Hematopoietic multipotent progenitor cell treated with erythropoietin and hydrocortisone succinate and interleukin-3 and kit ligand, for 17 days (in vitro differentiated cells): ENCODE data around the gene TRIM7.
A peak's percentile ranks its signal among the peaks of the same experiment; 100 is the strongest.

Source experiments
- DNase-seq: peaks from one replicate; pipeline ENCODE4 v3.0.0-alpha.2; 2015; ENCODE audit warnings: low spot score

The TRIM7 gene

DNA sequence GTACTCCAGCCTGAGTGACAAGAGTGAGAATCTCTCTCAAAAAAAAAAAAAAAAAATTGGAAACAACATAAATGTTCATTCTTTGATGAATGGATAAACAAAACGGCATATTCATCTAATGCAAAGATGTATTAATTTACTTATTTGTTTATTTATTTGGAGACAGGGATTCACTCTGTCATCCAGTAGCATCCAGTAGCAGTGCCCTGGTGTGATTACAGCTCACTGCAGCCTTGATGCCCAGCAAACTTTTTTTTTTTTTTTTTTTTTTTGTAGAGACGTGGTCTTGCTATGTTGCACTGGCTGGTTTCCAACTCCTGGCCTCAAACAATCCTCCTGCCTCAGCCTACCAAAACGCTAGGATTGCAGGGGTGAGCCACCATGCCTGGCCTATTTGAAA, 33.2 kb downstream of the TRIM7 start:
- DNase-seq, result no peak

DNA sequence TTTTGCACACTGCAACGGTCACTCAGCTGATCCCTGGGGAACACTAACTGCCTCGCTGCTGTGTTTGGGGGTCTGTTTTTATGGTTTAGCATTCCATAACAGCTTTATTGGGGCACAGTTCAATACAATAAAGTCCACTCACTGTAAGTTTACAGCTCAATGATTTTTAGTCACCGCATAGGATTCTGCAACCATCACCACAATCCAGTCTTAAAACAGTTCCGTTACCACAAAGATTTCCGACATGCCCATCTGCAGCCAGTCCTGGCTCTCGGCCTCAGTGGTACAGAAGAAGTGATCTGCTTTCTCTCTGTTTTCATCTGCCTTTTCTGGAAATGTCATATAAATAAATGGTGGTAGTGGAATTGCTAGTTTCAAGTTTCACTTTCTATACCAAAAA, 34.0 kb downstream of the TRIM7 start:
- DNase-seq, result no peak

DNA sequence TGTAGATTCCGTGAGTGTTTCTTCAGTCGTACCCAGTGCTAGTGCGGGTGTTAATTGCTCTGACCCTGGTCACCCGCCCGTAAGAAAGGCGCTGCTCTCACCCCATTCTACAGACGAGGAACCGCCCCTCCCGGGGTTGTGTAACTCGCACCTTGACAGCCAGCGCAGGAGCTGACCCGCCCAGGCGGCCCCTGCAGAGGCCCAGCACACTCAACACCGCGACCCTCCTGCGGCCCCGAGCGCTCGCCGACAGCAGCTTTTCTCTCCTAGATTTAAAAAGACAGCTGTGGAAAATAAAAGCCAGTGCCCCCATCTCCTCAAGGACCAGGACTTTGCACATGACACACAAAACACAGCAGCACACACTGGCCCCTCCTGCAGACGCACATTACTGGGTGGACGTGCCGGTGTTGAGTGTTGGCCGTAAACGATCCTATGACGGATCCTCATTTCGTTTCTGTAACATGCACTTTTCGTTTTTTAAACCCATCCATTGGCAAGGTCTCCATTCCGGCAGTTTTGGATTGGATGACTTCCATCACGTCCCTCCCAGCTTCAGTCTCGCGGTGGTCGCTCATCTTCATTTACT, 34.7 kb downstream of the TRIM7 start:
- DNase-seq, result no peak

DNA sequence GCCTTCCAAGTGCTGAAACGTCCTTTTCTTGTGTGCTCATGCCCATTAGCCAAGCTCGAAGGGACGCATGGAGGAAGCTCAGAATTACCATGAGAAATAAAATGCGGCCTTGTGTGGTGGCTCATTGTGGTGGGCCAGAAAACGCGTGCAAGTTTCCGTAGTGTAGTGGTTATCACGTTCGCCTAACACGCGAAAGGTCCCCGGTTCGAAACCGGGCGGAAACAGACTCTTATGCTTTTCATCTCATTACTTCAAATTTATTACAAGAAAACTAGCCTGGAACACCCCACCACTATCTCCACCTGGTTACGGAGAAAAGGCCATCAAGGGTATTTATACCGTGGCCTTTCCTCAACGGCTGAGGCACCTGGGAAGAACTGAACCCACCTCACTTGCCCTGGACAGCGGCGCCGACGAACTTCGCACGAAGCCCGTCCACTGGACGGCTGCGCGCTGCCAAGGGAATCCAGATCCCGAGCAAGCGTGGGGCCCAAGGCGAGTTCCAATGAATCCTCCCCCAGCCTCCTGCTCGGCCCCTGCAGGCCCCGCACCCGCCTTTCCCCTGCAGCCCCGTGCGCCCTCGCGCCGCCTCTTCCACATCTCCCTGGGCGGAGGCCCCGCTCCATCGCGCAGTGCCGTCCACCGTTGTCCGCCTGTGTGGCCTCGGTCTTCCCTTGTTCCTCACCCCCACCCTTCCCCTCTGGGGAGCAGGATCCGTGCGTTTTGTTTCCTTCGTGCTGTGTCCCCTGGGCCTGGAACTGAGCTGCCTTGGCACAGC, 35.3 kb downstream of the TRIM7 start:
- peak; percentile 36 for DNase-seq

DNA sequence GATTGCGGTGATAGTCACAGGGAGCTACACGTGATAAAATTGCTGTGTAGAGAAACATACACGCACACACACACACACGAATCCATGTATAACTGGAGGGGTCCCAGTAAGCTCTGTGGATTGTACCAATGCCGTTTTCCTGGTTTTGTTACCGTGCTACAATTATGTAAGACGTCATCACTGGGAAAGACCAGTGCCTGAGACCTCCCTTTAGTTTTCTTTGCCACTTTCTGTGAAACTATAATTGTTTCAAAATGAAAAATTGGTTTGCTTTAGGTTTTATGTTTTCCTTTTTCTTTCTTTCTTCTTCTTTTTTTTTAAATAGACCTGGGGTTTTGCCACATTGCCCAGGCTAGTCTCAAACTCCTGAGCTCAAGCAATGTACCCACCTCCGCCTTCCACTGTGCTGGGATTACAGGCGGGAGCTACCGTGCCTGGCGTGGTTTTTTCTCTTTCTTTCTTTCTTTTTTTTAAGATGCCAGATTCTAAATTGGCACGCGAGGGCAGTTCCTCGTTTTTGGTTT, 36.3 kb downstream of the TRIM7 start:
- no peak for DNase-seq

DNA sequence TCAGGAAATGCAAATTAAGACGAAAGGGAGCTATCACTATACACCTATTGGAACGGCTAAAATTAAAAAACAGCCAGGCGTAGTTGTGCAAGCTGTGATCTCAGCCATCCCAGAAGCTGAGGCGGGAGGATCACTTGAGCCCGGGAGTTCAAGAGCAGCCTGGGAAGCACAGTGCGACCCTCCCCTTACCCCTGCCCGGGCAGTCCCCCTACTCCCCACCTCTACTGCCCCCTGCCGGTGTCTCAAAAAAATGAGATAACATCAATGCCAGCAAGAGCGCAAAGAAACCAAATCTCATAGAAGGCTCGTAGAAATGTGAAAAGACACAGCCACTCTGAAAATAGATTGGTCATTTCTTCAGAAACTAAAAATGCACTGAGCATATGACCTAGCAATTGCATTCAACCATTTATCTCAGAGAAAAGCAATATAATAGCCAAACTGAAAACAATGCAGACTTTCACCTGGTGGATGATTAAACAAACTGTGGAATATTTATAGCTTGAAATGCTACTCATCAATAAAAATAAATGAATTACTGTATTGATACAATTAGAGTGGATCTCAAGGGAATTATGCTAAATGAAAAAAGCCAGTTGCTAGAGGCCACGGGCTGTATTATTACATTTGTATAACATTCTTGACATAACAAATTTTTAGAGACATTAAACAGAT, 37.0 kb downstream of the TRIM7 start:
- peak; percentile 61 for DNase-seq

DNA sequence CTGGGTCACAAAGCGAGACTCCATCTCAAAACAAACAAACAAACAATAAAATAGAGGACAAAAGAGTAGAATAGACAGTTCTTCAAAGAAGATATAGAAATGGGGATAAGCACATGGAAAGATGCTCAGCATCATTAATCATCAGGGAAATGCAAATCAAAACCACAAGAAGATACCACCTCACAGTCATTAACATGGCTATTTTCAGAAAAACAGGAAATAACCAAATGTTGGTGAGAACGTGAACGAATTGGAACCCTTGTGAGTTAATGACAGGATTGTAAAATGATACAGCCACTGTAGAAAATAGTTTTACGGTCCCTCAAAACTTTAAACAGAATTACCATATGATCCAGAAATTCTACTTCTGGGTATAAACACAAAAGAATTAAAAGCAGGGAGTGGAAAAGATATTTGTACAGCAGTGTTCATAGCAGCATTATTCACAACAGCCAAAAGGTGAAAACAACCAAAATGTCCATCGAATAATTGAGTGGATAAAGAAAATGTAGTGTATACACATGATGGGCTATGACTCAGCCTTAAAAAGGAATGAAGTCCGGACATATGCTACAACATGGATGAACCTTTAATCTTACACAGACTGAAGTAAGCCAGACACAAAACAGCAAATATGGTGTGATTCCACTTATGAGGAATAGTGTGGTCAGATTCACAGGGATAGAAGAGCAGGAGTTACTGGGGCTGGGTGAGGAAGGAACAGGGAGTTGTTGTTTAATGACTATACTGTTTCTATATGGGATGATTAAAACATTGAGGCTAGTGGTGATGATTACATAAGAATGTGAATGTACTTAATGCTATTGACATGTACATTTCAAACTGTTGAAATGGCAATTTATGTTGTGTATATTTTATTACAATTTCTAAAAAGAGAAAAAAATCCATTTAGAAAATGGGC, 37.9 kb downstream of the TRIM7 start:
- DNase-seq, result no peak

DNA sequence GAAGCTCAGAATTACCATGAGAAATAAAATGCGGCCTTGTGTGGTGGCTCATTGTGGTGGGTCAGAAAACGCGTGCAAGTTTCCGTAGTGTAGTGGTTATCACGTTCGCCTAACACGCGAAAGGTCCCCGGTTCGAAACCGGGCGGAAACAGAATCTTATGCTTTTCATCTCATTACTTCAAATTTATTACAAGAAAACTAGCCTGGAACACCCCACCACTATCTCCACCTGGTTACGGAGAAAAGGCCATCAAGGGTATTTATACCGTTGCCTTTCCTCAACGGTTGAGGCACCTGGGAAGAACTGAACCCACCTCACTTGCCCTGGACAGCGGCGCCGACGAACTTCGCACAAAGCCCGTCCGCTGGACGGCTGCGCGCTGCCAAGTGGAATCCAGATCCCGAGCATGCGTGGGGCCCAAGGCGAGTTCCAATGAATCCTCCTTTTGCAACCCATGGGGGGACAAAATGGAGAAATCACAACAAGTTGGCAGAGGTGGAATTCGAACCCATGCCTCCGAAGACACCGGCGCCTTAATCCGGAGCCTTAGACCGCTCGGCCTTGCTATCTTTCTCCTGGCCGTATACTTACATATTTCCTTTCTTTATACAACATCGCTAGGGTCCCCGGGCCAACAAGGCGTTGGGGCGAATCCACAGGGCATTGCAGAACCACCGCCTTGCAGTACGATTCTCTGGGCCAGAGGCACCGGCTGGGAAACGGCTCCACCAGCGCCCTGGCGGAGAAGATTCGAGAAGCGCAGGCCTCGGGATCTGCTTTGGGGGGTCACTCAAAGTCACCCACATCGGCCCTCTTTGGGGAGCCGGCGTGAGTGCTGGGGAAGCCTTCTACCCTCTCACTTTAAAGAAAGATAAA, 40.7 kb downstream of the TRIM7 start:
- no peak for DNase-seq

DNA sequence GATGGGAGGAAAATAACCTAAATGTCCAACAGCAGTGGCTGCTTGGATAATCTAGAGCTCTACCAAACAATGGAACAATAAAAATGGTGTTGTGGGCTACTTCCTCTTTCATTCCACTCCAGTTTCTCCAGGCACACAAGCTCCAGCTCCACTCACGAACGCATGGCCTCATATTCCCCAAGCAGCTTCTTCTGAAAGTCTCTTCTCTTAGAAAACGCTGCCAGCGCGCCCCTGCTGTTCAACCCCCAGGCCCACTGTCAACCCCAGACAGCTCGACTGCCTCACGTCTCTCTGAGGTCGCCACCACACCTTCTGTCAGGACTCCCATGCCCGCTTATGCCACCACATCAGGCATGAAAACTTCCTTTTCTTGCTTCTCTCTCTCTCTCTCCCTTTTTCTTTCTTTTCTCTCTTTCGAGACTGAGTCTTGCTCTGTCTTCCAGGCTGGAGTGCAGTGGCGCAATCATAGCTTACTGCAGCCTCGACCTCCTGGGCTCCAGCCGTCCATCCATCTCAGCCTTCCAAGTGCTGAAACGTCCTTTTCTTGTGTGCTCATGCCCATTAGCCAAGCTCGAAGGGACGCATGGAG, 41.4 kb downstream of the TRIM7 start:
- DNase-seq, result no peak

DNA sequence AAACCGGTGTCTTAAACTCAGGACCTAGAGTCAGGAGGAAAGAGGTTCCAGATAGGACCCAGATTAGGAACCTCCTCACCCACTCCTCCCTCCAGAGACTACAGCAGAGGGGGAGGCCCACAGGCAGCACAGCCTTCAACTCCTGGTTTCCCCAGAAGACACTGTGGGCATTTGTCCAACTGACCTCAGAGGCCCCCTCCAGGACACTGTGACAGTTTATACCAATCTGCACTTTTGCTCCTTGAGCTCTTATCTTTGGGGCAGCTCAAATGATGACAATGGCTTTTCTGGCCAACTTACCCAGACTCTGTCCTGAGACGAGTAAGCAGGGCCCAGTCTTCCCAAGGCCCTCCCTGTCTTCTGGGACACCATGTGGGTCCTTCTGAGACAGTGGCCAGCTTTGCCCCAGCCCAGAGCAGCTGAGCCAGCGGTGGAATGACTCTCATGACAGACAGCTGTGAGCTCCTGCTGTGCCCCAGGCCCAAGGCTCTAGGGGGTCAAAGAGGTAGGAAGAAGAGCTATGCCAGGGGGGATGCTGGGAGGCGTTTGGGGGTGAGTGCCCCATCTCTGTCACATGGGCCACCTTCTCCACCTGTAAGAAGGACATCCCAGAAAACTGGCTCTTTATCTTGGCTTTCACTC, 43.3 kb downstream of the TRIM7 start:
- DNase-seq, result no peak

DNA sequence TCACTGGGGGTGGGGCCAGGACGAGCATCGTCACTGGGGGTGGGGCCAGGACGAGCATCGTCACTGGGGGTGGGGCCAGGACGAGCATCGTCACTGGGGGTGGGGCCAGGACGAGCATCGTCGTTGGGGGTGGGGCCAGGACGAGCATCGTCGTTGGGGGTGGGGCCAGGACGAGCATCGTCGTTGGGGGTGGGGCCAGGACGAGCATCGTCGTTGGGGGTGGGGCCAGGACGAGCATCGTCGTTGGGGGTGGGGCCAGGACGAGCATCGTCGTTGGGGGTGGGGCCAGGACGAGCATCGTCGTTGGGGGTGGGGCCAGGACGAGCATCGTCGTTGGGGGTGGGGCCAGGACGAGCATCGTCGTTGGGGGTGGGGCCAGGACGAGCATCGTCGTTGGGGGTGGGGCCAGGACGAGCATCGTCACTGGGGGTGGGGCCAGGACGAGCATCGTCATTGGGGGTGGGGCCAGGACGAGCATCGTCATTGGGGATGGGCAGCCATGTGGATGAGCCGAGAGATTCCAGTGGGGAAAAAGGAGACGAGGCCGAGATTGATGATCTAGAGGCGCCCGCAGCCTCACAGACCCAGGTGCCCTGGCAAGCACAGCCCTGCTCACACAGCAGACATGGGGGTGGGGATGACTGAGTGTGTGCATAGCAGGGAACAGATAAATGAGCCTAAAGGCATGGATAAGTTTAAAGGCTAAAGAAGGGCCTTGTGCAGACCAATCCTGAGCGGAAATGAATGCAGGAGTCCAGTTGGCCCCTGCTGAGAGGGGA, 44.1 kb downstream of the TRIM7 start:
- DNase-seq, result peak; percentile 83

DNA sequence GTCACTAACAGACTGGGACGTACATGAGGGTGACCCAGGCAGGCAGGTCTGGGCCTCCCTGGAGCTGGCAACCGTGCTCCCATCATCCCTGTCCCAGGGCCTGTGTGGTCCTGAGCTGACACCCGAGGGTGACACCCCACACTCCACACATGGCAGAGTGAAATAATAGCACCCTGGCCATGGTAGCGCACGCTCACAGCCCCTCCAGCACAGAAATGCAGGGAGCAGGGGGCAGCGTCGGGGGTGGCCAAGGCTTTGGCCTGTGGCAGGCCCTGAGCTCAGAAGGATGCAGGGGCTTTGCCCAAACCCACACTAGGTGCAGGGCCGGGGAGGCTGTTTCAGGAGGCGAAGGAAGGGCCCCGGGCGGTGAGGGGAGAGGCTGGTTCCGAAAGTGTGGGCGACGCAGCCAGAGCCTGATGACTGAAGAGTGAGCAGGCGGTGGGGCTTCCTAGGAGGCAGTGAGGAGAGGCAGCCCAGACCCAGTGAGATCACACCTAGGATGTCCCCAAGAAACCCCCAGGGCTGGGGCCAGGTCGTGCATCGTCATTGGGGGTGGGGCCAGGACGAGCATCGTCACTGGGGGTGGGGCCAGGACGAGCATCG, 44.7 kb downstream of the TRIM7 start:
- peak; percentile 85 for DNase-seq

DNA sequence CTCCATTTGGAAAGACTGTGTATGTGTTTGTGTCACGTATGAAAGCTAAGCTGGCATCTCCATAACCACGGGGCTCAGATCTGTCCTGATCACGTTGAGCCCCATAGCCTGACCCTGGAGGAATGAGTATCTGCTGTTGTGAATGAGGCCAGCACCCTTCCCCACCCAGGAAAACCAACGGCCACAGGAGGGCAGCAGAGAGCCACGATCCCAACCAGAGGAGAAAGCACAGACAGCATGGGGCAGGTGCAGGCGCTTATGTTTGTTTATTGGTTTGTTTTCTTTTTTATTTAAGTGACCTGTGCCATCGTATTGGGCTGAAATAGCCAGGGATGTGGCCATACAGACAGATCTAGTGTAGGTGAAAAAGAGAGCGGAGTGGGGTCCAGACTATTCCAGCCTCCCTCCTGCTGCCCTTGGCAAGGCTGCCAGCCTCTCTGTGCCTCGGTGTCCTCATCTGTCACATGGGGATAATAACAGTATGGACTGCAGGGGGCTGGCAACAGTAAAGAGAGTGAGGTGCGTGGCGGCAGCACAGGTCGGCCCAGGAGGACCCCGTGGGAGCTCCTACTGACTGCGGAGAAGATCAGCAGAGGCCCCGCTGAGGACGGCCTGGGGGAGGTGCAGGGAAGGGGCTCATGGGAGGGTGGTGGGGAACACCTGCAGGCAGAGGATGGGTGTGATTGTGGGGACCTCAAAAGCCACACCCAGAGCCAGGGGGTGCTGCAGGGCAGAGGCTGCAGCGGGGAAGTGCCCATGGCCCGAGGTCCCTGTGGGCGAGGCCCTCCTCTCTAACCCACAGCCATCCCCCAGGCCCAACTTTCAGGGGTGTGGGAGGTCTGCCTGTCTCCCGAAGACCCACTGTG, 45.5 kb downstream of the TRIM7 start:
- DNase-seq, result peak; percentile 95

DNA sequence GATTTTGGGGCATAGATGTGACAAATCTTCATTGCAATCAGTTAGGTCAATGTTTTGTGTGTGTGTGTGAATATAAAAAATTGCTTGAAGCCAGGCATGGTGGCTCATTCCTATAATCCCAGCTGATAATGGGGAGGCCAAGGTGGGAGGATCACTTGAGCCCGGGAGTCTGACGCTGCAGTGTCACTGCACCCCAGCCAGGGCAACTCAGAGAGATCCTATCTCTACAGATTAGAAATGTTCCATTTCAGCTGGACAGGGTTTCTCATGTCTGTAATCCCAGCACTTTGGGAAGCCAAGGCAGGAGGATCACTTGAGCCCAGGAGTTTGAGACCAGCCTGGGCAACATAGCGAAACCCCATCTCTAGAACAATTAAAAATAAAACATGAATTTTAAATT, 46.1 kb downstream of the TRIM7 start:
- DNase-seq, result no peak

DNA sequence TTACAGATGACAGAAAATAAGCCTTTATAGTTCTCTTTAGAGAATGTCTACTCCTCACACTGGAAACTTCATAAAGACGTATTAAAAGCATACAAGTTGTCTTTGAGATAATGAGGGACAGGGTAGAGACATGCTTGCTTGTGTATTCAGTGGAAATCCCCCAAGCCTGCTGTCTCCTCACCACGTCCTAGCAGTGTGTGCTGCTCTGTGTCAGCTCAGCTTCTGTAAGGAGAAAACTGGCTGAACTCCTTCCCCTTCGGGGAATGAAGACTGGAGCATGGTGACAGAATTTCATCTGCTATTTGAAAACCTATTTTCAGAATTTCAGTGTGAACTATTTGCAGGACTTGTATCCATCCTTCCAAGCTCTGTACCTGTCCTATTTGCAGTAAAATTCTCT, 48.2 kb downstream of the TRIM7 start:
- no peak for DNase-seq

DNA sequence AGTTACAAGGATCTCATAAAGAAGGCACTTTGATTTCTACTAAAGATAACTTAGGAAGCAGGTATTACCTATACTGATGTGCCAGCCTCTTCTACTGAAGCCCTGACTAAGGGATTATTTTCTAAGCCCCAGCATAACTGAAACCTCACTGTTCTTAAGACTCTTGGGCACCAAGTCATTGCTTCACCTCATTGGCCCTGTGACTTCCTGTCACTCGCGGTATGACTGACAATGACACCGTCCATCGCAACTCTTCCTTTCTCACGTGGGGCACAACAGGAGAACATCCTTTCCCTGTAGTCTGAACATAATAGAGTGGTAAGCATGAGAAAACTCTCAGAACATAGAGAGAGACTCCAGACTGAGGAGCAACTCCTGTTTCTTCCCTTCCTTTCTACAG, 51.2 kb downstream of the TRIM7 start:
- no peak for DNase-seq

DNA sequence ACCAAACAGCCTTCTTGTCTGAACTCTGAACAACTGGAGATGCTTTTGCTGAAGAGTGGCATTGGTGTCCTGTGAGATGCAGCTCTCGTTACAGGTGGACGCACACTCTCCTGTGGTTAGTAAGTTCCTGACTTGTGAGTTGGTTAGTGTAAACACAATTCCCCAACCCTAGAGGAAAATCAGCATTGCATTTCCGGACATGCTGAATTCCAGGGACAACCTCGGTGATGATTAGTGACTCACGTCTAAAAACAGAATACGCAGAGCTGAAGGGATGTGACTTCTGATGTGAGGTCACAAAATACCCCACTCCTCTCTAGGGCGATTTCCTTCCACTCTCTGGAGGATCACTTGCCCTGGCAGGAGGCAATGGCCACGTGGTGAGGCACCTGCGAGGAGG, 52.6 kb downstream of the TRIM7 start:
- DNase-seq, result no peak

DNA sequence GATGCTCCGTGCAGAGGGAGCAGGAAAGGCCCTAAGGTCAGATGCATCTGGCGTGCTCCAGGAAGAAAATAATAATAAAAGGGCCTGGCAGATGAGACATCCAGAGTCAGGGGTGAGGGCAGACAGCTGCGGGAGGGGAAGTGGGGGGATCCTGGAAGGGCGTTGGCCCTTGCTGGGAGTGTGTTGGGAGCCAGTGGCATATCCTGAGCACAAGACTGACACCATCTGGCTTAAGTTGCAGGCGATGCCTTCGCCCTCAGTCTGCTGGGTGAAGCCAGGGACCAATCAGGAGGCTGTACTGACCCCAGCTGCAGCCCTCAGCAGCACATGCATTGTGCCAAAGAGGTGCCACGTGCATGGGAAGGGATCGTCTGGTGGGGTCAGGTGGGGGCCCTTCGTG, 53.9 kb downstream of the TRIM7 start:
- DNase-seq, result no peak
